Measurements from ENCODE around the gene THADA.
"Not testable (repeated sequence)": the region's sequence is repeated elsewhere in the genome, so short reads cannot be mapped to it uniquely, and the experiment has no call there.

THADA gene

GRCh38 chr2:43387092-43388062, 208.5 kb downstream of the THADA start:
- Histone ChIP-seq H2AFZ (ENCODE audit: low read length, unreplicated experiment) (no peak overlapping the region), H3K4me3 (ENCODE audit: low read depth, low read length) (no peak overlapping the region), H3K27ac (ENCODE audit: low read depth, low read length) (no peak overlapping the region)

GRCh38 chr2:43386679-43387078, 209.2 kb downstream of the THADA start:
- not testable (repeated sequence) for H3K4me3 ChIP-seq (ENCODE audit: low read depth, low read length); H3K36me3 ChIP-seq (ENCODE audit: insufficient read depth, low read length); H3K79me2 ChIP-seq (ENCODE audit: control insufficient read depth, insufficient read depth, low read length, unreplicated experiment); H2AFZ ChIP-seq (ENCODE audit: low read length, unreplicated experiment); H3K27ac ChIP-seq (ENCODE audit: low read depth, low read length); H3K27me3 ChIP-seq (ENCODE audit: insufficient read depth, low read length); H3K4me1 ChIP-seq (ENCODE audit: control insufficient read depth, insufficient read depth, low read length, unreplicated experiment)

More at GRCh38 chr2:43387092-43388062, 208.5 kb downstream of the THADA start:
- no peaks in the 10 kb centered on the region for H3K79me2 ChIP-seq (ENCODE audit: control insufficient read depth, insufficient read depth, low read length, unreplicated experiment)
- no peaks in the 10 kb centered on the region for H3K36me3 ChIP-seq (ENCODE audit: insufficient read depth, low read length)
- peaks cover 12% of the 10 kb centered on the region for H3K4me1 ChIP-seq (ENCODE audit: control insufficient read depth, insufficient read depth, low read length, unreplicated experiment)
- no peaks in the 10 kb centered on the region for H3K27me3 ChIP-seq (ENCODE audit: insufficient read depth, low read length)

- Histone ChIP-seq H3K36me3 (ENCODE audit: insufficient read depth, low read length) (no peaks in the 10 kb centered on the region), H3K4me1 (ENCODE audit: control insufficient read depth, insufficient read depth, low read length, unreplicated experiment) (no peaks in the 10 kb centered on the region), H3K4me3 (ENCODE audit: low read depth, low read length) (no peak overlapping the region), H2AFZ (ENCODE audit: low read length, unreplicated experiment) (no peak overlapping the region), H3K27ac (ENCODE audit: low read depth, low read length) (no peak overlapping the region), H3K27me3 (ENCODE audit: insufficient read depth, low read length) (no peaks in the 10 kb centered on the region), H3K79me2 (ENCODE audit: control insufficient read depth, insufficient read depth, low read length, unreplicated experiment) (no peaks in the 10 kb centered on the region)
These were observed 211.7 kb downstream of the THADA start for GRCh38 chr2:43384143-43384542.

- Histone ChIP-seq H3K27me3 (ENCODE audit: insufficient read depth, low read length) (no peaks in the 10 kb centered on the region), H3K4me3 (ENCODE audit: low read depth, low read length) (no peak overlapping the region), H3K4me1 (ENCODE audit: control insufficient read depth, insufficient read depth, low read length, unreplicated experiment) (no peaks in the 10 kb centered on the region), H2AFZ (ENCODE audit: low read length, unreplicated experiment) (no peak overlapping the region), H3K36me3 (ENCODE audit: insufficient read depth, low read length) (no peaks in the 10 kb centered on the region), H3K79me2 (ENCODE audit: control insufficient read depth, insufficient read depth, low read length, unreplicated experiment) (no peaks in the 10 kb centered on the region), H3K27ac (ENCODE audit: low read depth, low read length) (no peak overlapping the region)
These were observed 212.3 kb downstream of the THADA start for GRCh38 chr2:43383533-43383932.

- H3K4me3 ChIP-seq (ENCODE audit: low read depth, low read length) = no peak overlapping the region
- no peaks in the 10 kb centered on the region for H3K79me2 ChIP-seq (ENCODE audit: control insufficient read depth, insufficient read depth, low read length, unreplicated experiment)
- no peaks in the 10 kb centered on the region for H3K4me1 ChIP-seq (ENCODE audit: control insufficient read depth, insufficient read depth, low read length, unreplicated experiment)
- H2AFZ ChIP-seq (ENCODE audit: low read length, unreplicated experiment) = no peak overlapping the region
- no peaks in the 10 kb centered on the region for H3K27me3 ChIP-seq (ENCODE audit: insufficient read depth, low read length)
- H3K27ac ChIP-seq (ENCODE audit: low read depth, low read length) = no peak overlapping the region
- H3K36me3 ChIP-seq (ENCODE audit: insufficient read depth, low read length) = peaks cover 4% of the 10 kb centered on the region
These were observed 216.3 kb downstream of the THADA start for GRCh38 chr2:43379494-43379893.

GRCh38 chr2:43377327-43377726, 218.5 kb downstream of the THADA start:
- Histone ChIP-seq H2AFZ (ENCODE audit: low read length, unreplicated experiment) (no peak overlapping the region), H3K79me2 (ENCODE audit: control insufficient read depth, insufficient read depth, low read length, unreplicated experiment) (no peaks in the 10 kb centered on the region), H3K27ac (ENCODE audit: low read depth, low read length) (no peak overlapping the region), H3K27me3 (ENCODE audit: insufficient read depth, low read length) (no peaks in the 10 kb centered on the region), H3K36me3 (ENCODE audit: insufficient read depth, low read length) (peaks cover 4% of the 10 kb centered on the region), H3K4me1 (ENCODE audit: control insufficient read depth, insufficient read depth, low read length, unreplicated experiment) (no peaks in the 10 kb centered on the region), H3K4me3 (ENCODE audit: low read depth, low read length) (no peak overlapping the region)

- no peaks in the 10 kb centered on the region for H3K27me3 ChIP-seq (ENCODE audit: insufficient read depth, low read length)
- H2AFZ ChIP-seq (ENCODE audit: low read length, unreplicated experiment) = no peak overlapping the region
- no peak overlapping the region for H3K4me3 ChIP-seq (ENCODE audit: low read depth, low read length)
- H3K27ac ChIP-seq (ENCODE audit: low read depth, low read length) = no peak overlapping the region
- H3K4me1 ChIP-seq (ENCODE audit: control insufficient read depth, insufficient read depth, low read length, unreplicated experiment) = no peaks in the 10 kb centered on the region
- H3K79me2 ChIP-seq (ENCODE audit: control insufficient read depth, insufficient read depth, low read length, unreplicated experiment) = no peaks in the 10 kb centered on the region
- peaks cover 4% of the 10 kb centered on the region for H3K36me3 ChIP-seq (ENCODE audit: insufficient read depth, low read length)
These were observed 219.2 kb downstream of the THADA start for GRCh38 chr2:43376523-43377198.

GRCh38 chr2:43375746-43376522, 219.9 kb downstream of the THADA start:
- Histone ChIP-seq H3K4me1 (ENCODE audit: control insufficient read depth, insufficient read depth, low read length, unreplicated experiment) (no peaks in the 10 kb centered on the region), H3K4me3 (ENCODE audit: low read depth, low read length) (no peak overlapping the region), H2AFZ (ENCODE audit: low read length, unreplicated experiment) (no peak overlapping the region), H3K79me2 (ENCODE audit: control insufficient read depth, insufficient read depth, low read length, unreplicated experiment) (no peaks in the 10 kb centered on the region), H3K27ac (ENCODE audit: low read depth, low read length) (no peak overlapping the region), H3K36me3 (ENCODE audit: insufficient read depth, low read length) (peaks cover 4% of the 10 kb centered on the region), H3K27me3 (ENCODE audit: insufficient read depth, low read length) (no peaks in the 10 kb centered on the region)

- H3K79me2 ChIP-seq (ENCODE audit: control insufficient read depth, insufficient read depth, low read length, unreplicated experiment) = no peaks in the 10 kb centered on the region
- H3K27ac ChIP-seq (ENCODE audit: low read depth, low read length) = no peak overlapping the region
These were observed 223.3 kb downstream of the THADA start for GRCh38 chr2:43372416-43373081.

GRCh38 chr2:43370705-43371104, 225.1 kb downstream of the THADA start:
- Histone ChIP-seq H3K27me3 (ENCODE audit: insufficient read depth, low read length) (no peaks in the 10 kb centered on the region), H2AFZ (ENCODE audit: low read length, unreplicated experiment) (no peak overlapping the region), H3K27ac (ENCODE audit: low read depth, low read length) (no peak overlapping the region), H3K79me2 (ENCODE audit: control insufficient read depth, insufficient read depth, low read length, unreplicated experiment) (no peaks in the 10 kb centered on the region), H3K36me3 (ENCODE audit: insufficient read depth, low read length) (no peaks in the 10 kb centered on the region), H3K4me3 (ENCODE audit: low read depth, low read length) (no peak overlapping the region), H3K4me1 (ENCODE audit: control insufficient read depth, insufficient read depth, low read length, unreplicated experiment) (peaks cover 9% of the 10 kb centered on the region)

More at GRCh38 chr2:43372416-43373081, 223.3 kb downstream of the THADA start:
- Histone ChIP-seq H2AFZ (ENCODE audit: low read length, unreplicated experiment) (no peak overlapping the region), H3K36me3 (ENCODE audit: insufficient read depth, low read length) (no peaks in the 10 kb centered on the region), H3K4me1 (ENCODE audit: control insufficient read depth, insufficient read depth, low read length, unreplicated experiment) (peaks cover 9% of the 10 kb centered on the region), H3K27me3 (ENCODE audit: insufficient read depth, low read length) (no peaks in the 10 kb centered on the region), H3K4me3 (ENCODE audit: low read depth, low read length) (no peak overlapping the region)
